Upper lobe of right lung (tissue), 1 donor: ENCODE data around the gene AASDHPPT. TPM values are rescaled to one million over a fixed set of nuclear protein-coding genes. Genes with fewer than 3 reads are reported as not detected.

Experiments used
- ATAC-seq: fragments of 200-7000 bp; cut with Tn5 transposase; one replicate; pipeline ENCODE4 v1.9.1; 2020; ENCODE audit warnings: mild to moderate bottlenecking, moderate library complexity
- DNase-seq: peaks from one replicate; pipeline ENCODE4 v3.0.0-alpha.2; 2020
- H3K27ac ChIP-seq: fragments of 200-600 bp; one replicate; pipeline ENCODE4 v1.8.0; 2022
- H3K27me3 ChIP-seq: fragments of 200-600 bp; one replicate; pipeline ENCODE4 v1.8.0; 2022; ENCODE audit warnings: mild to moderate bottlenecking
- H3K36me3 ChIP-seq: fragments of 200-600 bp; one replicate; pipeline ENCODE4 v1.8.0; 2022
- H3K4me1 ChIP-seq: fragments of 200-600 bp; one replicate; pipeline ENCODE4 v1.8.0; 2022
- H3K4me3 ChIP-seq: fragments of 200-600 bp; one replicate; pipeline ENCODE4 v1.8.0; 2022; ENCODE audit warnings: mild to moderate bottlenecking
- H3K9me3 ChIP-seq: fragments of 200-600 bp; one replicate; pipeline ENCODE4 v1.8.0; 2022
- CTCF ChIP-seq: fragments of 200-600 bp; IDR thresholded peaks from one replicate; pipeline ENCODE4 v1.8.0; 2022; ENCODE audit warnings: antibody characterized with exemption
- intact Hi-C: fragments of 100-400 bp; cut with DNase I; formaldehyde crosslinking; loops from one replicate; pipeline ENCODE4 v1.11.0; 2022
- total RNA-seq: library from RNA; stranded (reverse); fragmentation: NEBNext Ultra II Directional; extraction: Animal tissue kit (Norgen Biotek cat#: 25700); gene quantifications from one replicate; pipeline ENCODE4 v1.2.1, GENCODE V29; 2021
- donor health status: DM: no; HTN: yes; CAD: no; lungs with severe emphysema.

AASDHPPT gene
- total RNA-seq, 1 donor from 2014 or later: 27.4 TPM

GRCh38 chr11:106076171-106076918 lies 1.1 kb upstream of the AASDHPPT start:
- no peak for TF ChIP-seq CTCF
- DNase-seq (no peak), ATAC-seq (no peak)

GRCh38 chr11:106076919-106077608 lies 398 bp upstream of the AASDHPPT start, which contains the start of gene KBTBD3:
Gene KBTBD3, minus strand, starts transcription at chr11:106077347. Its CDS starts 18,250 bp downstream, at chr11:106059097.
- DNase-seq (peak; percentile 99), ATAC-seq (peak; percentile 98)
- Histone ChIP-seq H3K9me3 (no peaks in the 10 kb centered on the region), H3K4me1 (peaks cover 39% of the 10 kb centered on the region), H3K27me3 (no peaks in the 10 kb centered on the region), H3K27ac (peak within 1 kb of the TSS; percentile 96), H3K36me3 (peaks cover 22% of the 10 kb centered on the region), H3K4me3 (peak within 1 kb of the TSS; percentile 87)
- intact Hi-C loops: no loop called here
- peak; percentile 41 for TF ChIP-seq CTCF

More at GRCh38 chr11:106076171-106076918, 1.1 kb upstream of the AASDHPPT start:
- H3K4me3 ChIP-seq: peak overlapping the region; percentile 87
- H3K27me3 ChIP-seq: no peaks in the 10 kb centered on the region
- peaks cover 37% of the 10 kb centered on the region for H3K4me1 ChIP-seq
- peaks cover 20% of the 10 kb centered on the region for H3K36me3 ChIP-seq
- no peaks in the 10 kb centered on the region for H3K9me3 ChIP-seq
- intact Hi-C loops: no loop called here
- H3K27ac ChIP-seq: peak overlapping the region; percentile 86

GRCh38 chr11:106082096-106082495 lies 4.6 kb downstream of the AASDHPPT start:
- H3K36me3 ChIP-seq: peaks cover 38% of the 10 kb centered on the region
- H3K27ac ChIP-seq: no peak overlapping the region
- no peak for TF ChIP-seq CTCF
- no peak overlapping the region for H3K4me3 ChIP-seq
- no peaks in the 10 kb centered on the region for H3K9me3 ChIP-seq
- intact Hi-C loops: no loop called here
- H3K4me1 ChIP-seq: peaks cover 46% of the 10 kb centered on the region
- ATAC-seq (no peak), DNase-seq (no peak)
- no peaks in the 10 kb centered on the region for H3K27me3 ChIP-seq

- DNase-seq: no peak
- H3K4me3 ChIP-seq: no peak overlapping the region
- intact Hi-C loops: no loop called here
- no peak overlapping the region for H3K27ac ChIP-seq
- H3K9me3 ChIP-seq: no peaks in the 10 kb centered on the region
- no peak for TF ChIP-seq CTCF
- no peaks in the 10 kb centered on the region for H3K27me3 ChIP-seq
- peaks cover 24% of the 10 kb centered on the region for H3K4me1 ChIP-seq
- H3K36me3 ChIP-seq: peaks cover 24% of the 10 kb centered on the region
- no peak for ATAC-seq
These were observed 8.7 kb downstream of the AASDHPPT start for GRCh38 chr11:106086135-106086534.

- intact Hi-C loops: no loop called here
- peaks cover 20% of the 10 kb centered on the region for H3K4me1 ChIP-seq
- no peak for ATAC-seq
These were observed 9.4 kb downstream of the AASDHPPT start for GRCh38 chr11:106086850-106087249.

More at GRCh38 chr11:106086850-106087249, 9.4 kb downstream of the AASDHPPT start:
- DNase-seq: no peak
- Histone ChIP-seq H3K27ac (no peak overlapping the region), H3K4me3 (no peak overlapping the region), H3K9me3 (no peaks in the 10 kb centered on the region), H3K27me3 (no peaks in the 10 kb centered on the region), H3K36me3 (peaks cover 27% of the 10 kb centered on the region)
- no peak for TF ChIP-seq CTCF
